Lower lobe of right lung (tissue), 2 donors: ENCODE measurements around the gene PIGU. TPM values are rescaled to one million over a fixed set of nuclear protein-coding genes. Genes with fewer than 3 reads are reported as not detected.

Source experiments
- ATAC-seq, 2 donors: fragments of 200-7000 bp; cut with Tn5 transposase; one replicate each; pipeline ENCODE4 v1.9.1; 2020 to 2022; ENCODE audit warnings: mild to moderate bottlenecking in 2 of 2, moderate library complexity in 2 of 2
- DNase-seq: peaks from one replicate; pipeline ENCODE4 v3.0.0-alpha.2; 2020
- H3K27ac ChIP-seq: fragments of 200-600 bp; one replicate; pipeline ENCODE4 v1.8.0; 2022
- H3K27me3 ChIP-seq: fragments of 200-600 bp; one replicate; pipeline ENCODE4 v1.8.0; 2022; ENCODE audit warnings: low read depth
- H3K36me3 ChIP-seq: fragments of 200-600 bp; one replicate; pipeline ENCODE4 v1.8.0; 2022; ENCODE audit warnings: mild to moderate bottlenecking
- H3K4me1 ChIP-seq: fragments of 200-600 bp; one replicate; pipeline ENCODE4 v1.8.0; 2022
- H3K4me3 ChIP-seq: fragments of 200-600 bp; one replicate; pipeline ENCODE4 v1.8.0; 2022; ENCODE audit warnings: mild to moderate bottlenecking
- H3K9me3 ChIP-seq: fragments of 200-600 bp; one replicate; pipeline ENCODE4 v1.8.0; 2022
- CTCF ChIP-seq: fragments of 200-600 bp; IDR thresholded peaks from one replicate; pipeline ENCODE4 v1.8.0; 2022; ENCODE audit warnings: antibody characterized with exemption, mild to moderate bottlenecking
- intact Hi-C: fragments of 100-400 bp; cut with DNase I; formaldehyde crosslinking; loops from one replicate; pipeline ENCODE4 v1.11.0; 2022
- total RNA-seq: library from RNA; stranded (reverse); fragmentation: NEBNext Ultra II Directional; extraction: Animal tissue kit (Norgen Biotek cat#: 25700); gene quantifications from one replicate; pipeline ENCODE4 v1.2.1, GENCODE V29; 2021
- donor health status: DM: no; HTN: yes; CAD: no; lungs with severe emphysema.

PIGU gene
- total RNA-seq, 1 donor from 2014 or later: 13.8 TPM

DNA sequence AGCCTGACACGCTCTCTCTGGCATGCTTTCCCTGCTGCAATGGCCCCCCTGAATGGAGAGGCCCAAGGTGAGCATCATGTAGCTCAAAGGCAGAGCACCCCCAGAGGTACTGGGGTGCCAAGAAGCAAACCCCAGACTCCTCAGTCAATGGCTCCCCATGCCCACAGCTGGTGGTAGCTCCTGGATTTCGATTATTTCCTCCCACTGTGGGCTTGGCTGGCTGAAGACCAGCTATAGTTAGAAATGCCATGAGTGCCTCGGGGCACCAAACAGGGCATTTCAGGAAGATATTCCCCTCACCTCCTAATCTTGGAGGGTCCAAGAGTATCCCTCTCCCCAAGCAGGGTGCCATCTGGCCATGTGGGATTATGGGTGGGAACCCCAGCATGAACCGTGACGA, 101.6 kb downstream of the PIGU start:
- Histone ChIP-seq H3K27me3 (no peaks in the 10 kb centered on the region), H3K27ac (no peak overlapping the region), H3K36me3 (peaks cover 25% of the 10 kb centered on the region), H3K4me1 (peaks cover 4% of the 10 kb centered on the region), H3K4me3 (no peak overlapping the region), H3K9me3 (no peaks in the 10 kb centered on the region)
- intact Hi-C loops: no loop called here
- ATAC-seq (no peak), DNase-seq (no peak)
- TF ChIP-seq CTCF: no peak

DNA sequence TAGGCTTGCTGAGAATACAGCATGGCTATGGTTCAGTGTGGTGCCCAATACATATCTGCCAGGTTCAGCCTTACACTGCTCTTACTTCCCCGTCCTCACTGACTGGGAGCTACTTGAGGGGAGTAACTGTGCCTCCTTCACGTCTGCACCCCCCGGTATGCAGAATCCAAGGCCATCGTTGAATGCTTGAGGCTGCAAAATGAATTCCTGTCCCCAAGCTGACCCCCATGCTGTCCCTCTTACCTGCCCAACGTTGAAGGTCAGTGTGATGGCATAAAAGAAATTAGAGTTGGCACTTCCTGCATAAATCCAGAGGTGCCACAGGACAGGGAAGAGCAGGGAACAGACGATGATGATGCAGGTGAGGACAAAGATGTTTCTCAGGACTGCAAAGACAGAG, 102.0 kb downstream of the PIGU start:
- no peak for DNase-seq
- Histone ChIP-seq H3K4me3 (no peak overlapping the region), H3K36me3 (peaks cover 21% of the 10 kb centered on the region), H3K4me1 (peaks cover 4% of the 10 kb centered on the region), H3K9me3 (no peaks in the 10 kb centered on the region), H3K27me3 (no peaks in the 10 kb centered on the region), H3K27ac (no peak overlapping the region)
- no peak for TF ChIP-seq CTCF
- intact Hi-C loops: no loop called here
- ATAC-seq: no peak

GRCh38 chr20:34574426-34574825, 102.5 kb downstream of the PIGU start:
- Histone ChIP-seq H3K36me3 (peaks cover 16% of the 10 kb centered on the region), H3K27ac (no peak overlapping the region), H3K27me3 (no peaks in the 10 kb centered on the region), H3K4me3 (no peak overlapping the region), H3K4me1 (peaks cover 4% of the 10 kb centered on the region), H3K9me3 (no peaks in the 10 kb centered on the region)
- TF ChIP-seq CTCF: no peak
- intact Hi-C loops: no loop called here
- ATAC-seq (no peak), DNase-seq (no peak)

DNA sequence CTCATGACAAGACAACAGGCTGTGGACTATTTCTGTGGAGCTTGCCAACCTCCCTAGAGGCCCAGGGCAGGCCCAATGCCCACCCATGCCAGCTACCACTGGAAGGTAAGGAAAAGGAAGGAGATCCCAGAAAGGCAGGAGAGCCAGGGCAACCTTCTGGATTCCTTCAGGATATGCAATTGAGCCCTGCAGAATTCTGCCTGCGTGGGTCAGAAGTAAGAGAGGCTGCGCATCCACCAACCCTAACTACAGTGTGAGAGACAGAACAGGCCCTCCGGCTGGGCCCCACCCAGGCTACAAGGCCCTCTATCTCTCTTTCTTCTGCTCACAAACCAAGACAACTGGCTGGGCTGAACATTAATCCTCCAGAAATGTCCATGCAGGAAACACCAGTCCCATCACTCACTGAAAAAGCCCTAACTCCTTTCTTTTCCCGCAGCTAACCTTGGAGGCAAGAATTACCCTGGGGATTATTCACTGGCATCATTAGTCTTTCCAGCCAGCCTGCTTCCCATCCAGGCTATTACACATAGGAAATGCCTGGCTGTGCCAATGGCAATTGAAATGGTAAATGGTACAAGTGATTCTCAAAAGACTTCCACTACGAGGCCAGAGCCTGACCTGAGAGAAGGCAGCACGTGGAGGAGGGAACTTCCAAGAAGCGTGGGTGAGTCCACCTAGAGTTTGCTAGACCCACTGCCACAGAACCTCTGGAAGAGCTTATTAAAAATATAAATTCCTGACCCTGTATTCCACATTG, 103.2 kb downstream of the PIGU start:
- no peaks in the 10 kb centered on the region for H3K9me3 ChIP-seq
- H3K27ac ChIP-seq: no peak overlapping the region
- H3K4me3 ChIP-seq: no peak overlapping the region
- no peaks in the 10 kb centered on the region for H3K27me3 ChIP-seq
- peaks cover 4% of the 10 kb centered on the region for H3K4me1 ChIP-seq
- no peak for ATAC-seq
- intact Hi-C loops: no loop called here
- peaks cover 16% of the 10 kb centered on the region for H3K36me3 ChIP-seq
- DNase-seq: no peak
- TF ChIP-seq CTCF: no peak

GRCh38 chr20:34571753-34572152, 105.1 kb downstream of the PIGU start:
- no peaks in the 10 kb centered on the region for H3K9me3 ChIP-seq
- no peak overlapping the region for H3K4me3 ChIP-seq
- H3K4me1 ChIP-seq: peaks cover 6% of the 10 kb centered on the region
- H3K36me3 ChIP-seq: peaks cover 19% of the 10 kb centered on the region
- TF ChIP-seq CTCF: no peak
- intact Hi-C loops: no loop called here
- no peak overlapping the region for H3K27ac ChIP-seq
- H3K27me3 ChIP-seq: no peaks in the 10 kb centered on the region
- DNase-seq (no peak), ATAC-seq (no peak)
